ENCODE data around the gene IL6. TPM values are rescaled to one million over a fixed set of nuclear protein-coding genes. Genes with fewer than 3 reads are reported as not detected.

Gene IL6
- total RNA-seq, 1 donor from 2014 or later = 8.5 TPM

- no peak for TF ChIP-seq CTCF (IDR thresholded peaks at IDR 0.05; ENCODE audit: insufficient read depth, low read length, poor library complexity, severe bottlenecking)
- Histone ChIP-seq H3K27me3 (ENCODE audit: control insufficient read depth, insufficient read depth, low read length) (no peaks in the 10 kb centered on the region), H3K36me3 (ENCODE audit: control insufficient read depth, insufficient read depth, low read length) (no peaks in the 10 kb centered on the region), H3K4me3 (ENCODE audit: low read depth, low read length) (no peak overlapping the region)
- peak; percentile 21 for DNase-seq (ENCODE audit: low read depth)
Observed at GRCh38 chr7:22781230-22781711, 54.3 kb downstream of the IL6 start.

Other genes with a start within 250 kb of the IL6 start
- not detected in 2 replicates for gene STEAP1B, start 227.0 kb upstream of the IL6 start, total RNA-seq
- gene TOMM7, start 95.6 kb downstream of the IL6 start, total RNA-seq = 85.4 and 90.5 TPM in 2 replicates

All from kidney epithelial cell (primary cell).